T-helper 2 cell treated with Interferon-gamma antibody and Interleukin-4, amounts not matched to agents 5 μg/mL and 100 μg/mL, for 36 hours (primary cell): ENCODE data around the gene AUP1.
A peak's percentile ranks its signal among the peaks of the same experiment; 100 is the strongest.

ENCODE experiments used
- DNase-seq: peaks from one replicate; pipeline ENCODE4 v3.0.0; 2021; ENCODE audit warnings: low spot score
- H3K27ac Mint-ChIP-seq: one replicate; pipeline ENCODE4 v1.8.0; 2021; ENCODE audit warnings: mild to moderate bottlenecking, mixed read lengths
- H3K27me3 Mint-ChIP-seq: one replicate; pipeline ENCODE4 v1.8.0; 2021; ENCODE audit warnings: low read depth, mixed read lengths
- H3K36me3 Mint-ChIP-seq: one replicate; pipeline ENCODE4 v1.8.0; 2021; ENCODE audit warnings: low read depth, mixed read lengths
- H3K4me1 Mint-ChIP-seq: one replicate; pipeline ENCODE4 v1.8.0; 2021; ENCODE audit warnings: low read depth, mixed read lengths
- H3K4me3 Mint-ChIP-seq: one replicate; pipeline ENCODE4 v1.8.0; 2022; ENCODE audit warnings: mild to moderate bottlenecking, moderate library complexity, mixed read lengths
- H3K9me3 Mint-ChIP-seq: one replicate; pipeline ENCODE4 v1.8.0; 2021; ENCODE audit warnings: mixed read lengths

Gene AUP1, protein sequence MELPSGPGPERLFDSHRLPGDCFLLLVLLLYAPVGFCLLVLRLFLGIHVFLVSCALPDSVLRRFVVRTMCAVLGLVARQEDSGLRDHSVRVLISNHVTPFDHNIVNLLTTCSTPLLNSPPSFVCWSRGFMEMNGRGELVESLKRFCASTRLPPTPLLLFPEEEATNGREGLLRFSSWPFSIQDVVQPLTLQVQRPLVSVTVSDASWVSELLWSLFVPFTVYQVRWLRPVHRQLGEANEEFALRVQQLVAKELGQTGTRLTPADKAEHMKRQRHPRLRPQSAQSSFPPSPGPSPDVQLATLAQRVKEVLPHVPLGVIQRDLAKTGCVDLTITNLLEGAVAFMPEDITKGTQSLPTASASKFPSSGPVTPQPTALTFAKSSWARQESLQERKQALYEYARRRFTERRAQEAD

DNA sequence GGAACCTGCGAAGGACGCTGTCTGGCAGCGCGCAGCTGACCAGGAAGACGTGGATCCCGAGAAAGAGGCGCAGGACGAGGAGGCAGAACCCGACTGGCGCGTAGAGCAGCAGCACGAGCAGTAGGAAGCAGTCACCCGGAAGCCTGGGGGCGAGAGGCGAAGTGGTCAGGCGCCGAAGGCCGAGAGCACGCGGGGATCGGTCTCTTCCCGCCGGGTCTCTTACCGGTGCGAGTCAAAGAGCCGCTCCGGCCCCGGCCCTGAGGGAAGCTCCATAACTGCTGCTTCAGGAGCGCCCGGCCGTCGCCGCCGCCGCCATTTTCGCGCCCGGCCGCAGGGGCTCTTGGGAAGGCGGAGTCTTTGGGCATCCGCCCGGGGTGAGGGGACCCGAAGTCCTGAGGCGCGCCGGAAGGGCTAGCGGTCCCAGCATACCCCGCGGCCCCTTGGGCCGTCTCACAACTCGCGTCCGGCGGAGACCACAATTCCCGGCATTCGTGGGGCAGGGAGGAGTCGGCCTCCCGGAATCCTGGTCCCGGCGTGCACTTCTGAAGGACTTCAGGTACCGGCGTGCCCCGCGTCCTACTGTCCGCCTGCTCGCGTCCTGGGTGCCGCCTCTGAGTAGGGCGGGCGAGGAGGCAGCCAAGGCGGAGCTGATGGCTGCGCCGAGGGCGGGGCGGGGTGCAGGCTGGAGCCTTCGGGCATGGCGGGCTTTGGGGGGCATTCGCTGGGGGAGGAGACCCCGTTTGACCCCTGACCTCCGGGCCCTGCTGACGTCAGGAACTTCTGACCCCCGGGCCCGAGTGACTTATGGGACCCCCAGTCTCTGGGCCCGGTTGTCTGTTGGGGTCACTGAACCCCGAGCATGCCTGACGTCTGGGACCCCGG is at the start of gene AUP1, which contains the start of gene HTRA2:
Gene AUP1 (minus strand): TSS at position 350 of the 882 bp plus-strand sequence. CDS start 77 bp downstream, at position 273.
Gene HTRA2 (plus strand): TSS at position 577 of the 882 bp plus-strand sequence. CDS start 74 bp downstream, at position 651.
- H3K27ac Mint-ChIP-seq = peak within 1 kb of the TSS; percentile 94
- DNase-seq = peak; percentile 96
- peak within 1 kb of the TSS; percentile 98 for H3K4me3 Mint-ChIP-seq
- H3K4me1 Mint-ChIP-seq = peaks cover 38% of the 10 kb centered on the region
- H3K9me3 Mint-ChIP-seq = no peaks in the 10 kb centered on the region
- H3K36me3 Mint-ChIP-seq = peaks cover 60% of the 10 kb centered on the region
- no peaks in the 10 kb centered on the region for H3K27me3 Mint-ChIP-seq

DNA sequence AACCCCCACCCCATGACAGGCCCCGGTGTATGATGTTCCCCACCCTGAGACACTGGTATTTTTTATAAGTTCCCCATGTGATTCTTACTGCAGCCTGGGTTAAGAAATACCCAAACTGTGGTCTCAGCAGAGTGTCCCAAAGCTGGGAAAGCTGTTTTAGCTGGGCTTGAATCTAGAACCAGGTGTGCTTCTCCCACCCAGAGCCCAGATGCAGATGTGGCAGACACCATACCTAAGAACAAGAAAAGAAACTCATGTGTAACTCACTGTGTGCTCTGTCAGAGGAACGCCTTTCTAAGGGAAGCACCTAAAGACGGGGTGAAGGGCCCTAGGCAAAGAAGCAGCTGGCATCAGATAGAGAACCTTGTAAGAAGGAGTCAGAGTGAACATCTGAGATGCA is 48.9 kb upstream of the AUP1 start:
- H3K27me3 Mint-ChIP-seq = no peaks in the 10 kb centered on the region
- H3K36me3 Mint-ChIP-seq = no peaks in the 10 kb centered on the region
- peaks cover 6% of the 10 kb centered on the region for H3K9me3 Mint-ChIP-seq
- no peak for DNase-seq
- peak overlapping the region; percentile 53 for H3K27ac Mint-ChIP-seq
- peaks cover 59% of the 10 kb centered on the region for H3K4me1 Mint-ChIP-seq
- H3K4me3 Mint-ChIP-seq = no peak overlapping the region

DNA sequence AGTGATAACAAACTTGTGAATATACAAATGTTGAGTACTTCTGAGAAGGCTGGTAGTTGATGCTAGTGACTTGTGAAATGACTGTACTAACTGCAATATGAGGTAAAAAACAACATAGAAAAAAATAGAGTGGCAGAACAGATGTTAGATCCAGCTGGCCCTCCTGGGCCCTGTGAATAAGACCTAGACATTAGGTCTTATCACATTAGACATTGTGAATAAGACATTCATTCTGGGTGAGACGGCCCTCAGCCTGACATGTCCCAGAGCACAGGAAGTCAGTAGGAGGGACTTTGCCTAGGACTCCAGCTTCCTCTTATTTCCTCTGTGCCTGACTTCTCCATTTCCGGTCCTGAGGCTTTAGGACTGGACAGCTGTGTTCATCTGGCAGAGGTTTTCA is 47.9 kb upstream of the AUP1 start:
- no peaks in the 10 kb centered on the region for H3K27me3 Mint-ChIP-seq
- H3K4me3 Mint-ChIP-seq = peak overlapping the region; percentile 3
- H3K27ac Mint-ChIP-seq = peak overlapping the region; percentile 55

GRCh38 chr2:74576863-74577229 is 47.3 kb upstream of the AUP1 start:
- peaks cover 57% of the 10 kb centered on the region for H3K4me1 Mint-ChIP-seq
- no peaks in the 10 kb centered on the region for H3K27me3 Mint-ChIP-seq
- H3K9me3 Mint-ChIP-seq = peaks cover 6% of the 10 kb centered on the region
- H3K36me3 Mint-ChIP-seq = no peaks in the 10 kb centered on the region
- H3K4me3 Mint-ChIP-seq = no peak overlapping the region
- H3K27ac Mint-ChIP-seq = peak overlapping the region; percentile 9
- DNase-seq = no peak

More for the DNA sequence above, 47.9 kb upstream of the AUP1 start:
- H3K36me3 Mint-ChIP-seq = no peaks in the 10 kb centered on the region
- H3K9me3 Mint-ChIP-seq = peaks cover 6% of the 10 kb centered on the region
- peaks cover 57% of the 10 kb centered on the region for H3K4me1 Mint-ChIP-seq
- no peak for DNase-seq

- DNase-seq = no peak
- H3K27ac Mint-ChIP-seq = peak overlapping the region; percentile 9
- H3K4me1 Mint-ChIP-seq = peaks cover 57% of the 10 kb centered on the region
- no peaks in the 10 kb centered on the region for H3K27me3 Mint-ChIP-seq
- H3K4me3 Mint-ChIP-seq = no peak overlapping the region
- H3K36me3 Mint-ChIP-seq = no peaks in the 10 kb centered on the region
- H3K9me3 Mint-ChIP-seq = peaks cover 6% of the 10 kb centered on the region
Observed at GRCh38 chr2:74576211-74576862, 46.8 kb upstream of the AUP1 start.

DNA sequence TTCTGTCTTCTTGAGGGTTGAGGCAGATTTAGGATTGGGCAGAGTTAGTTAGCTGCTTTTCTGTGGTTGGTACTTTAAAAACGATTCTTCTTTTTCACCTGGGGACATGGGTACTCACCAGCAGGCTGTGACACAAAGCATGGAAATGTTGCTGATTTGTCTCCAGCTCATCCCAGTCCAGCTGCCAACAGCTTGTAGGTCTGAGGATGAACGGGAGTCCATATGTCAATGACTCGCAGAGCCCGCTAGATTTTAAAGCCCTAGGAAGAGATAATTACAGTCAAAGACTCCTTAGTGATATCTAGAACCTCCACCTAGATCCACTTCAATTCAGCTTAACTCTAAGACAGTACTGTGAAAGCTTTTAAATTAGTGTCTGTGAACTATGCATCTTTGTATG is 45.8 kb upstream of the AUP1 start:
- DNase-seq = no peak
- Mint-ChIP-seq H3K4me1 (peaks cover 56% of the 10 kb centered on the region), H3K27me3 (no peaks in the 10 kb centered on the region), H3K4me3 (no peak overlapping the region), H3K9me3 (peaks cover 6% of the 10 kb centered on the region), H3K36me3 (no peaks in the 10 kb centered on the region), H3K27ac (no peak overlapping the region)

- Mint-ChIP-seq H3K4me3 (peak overlapping the region; percentile 74), H3K4me1 (peaks cover 54% of the 10 kb centered on the region), H3K27me3 (no peaks in the 10 kb centered on the region), H3K36me3 (no peaks in the 10 kb centered on the region), H3K9me3 (peaks cover 6% of the 10 kb centered on the region), H3K27ac (peak overlapping the region; percentile 76)
- peak; percentile 51 for DNase-seq
Observed at GRCh38 chr2:74573747-74574562, 44.4 kb upstream of the AUP1 start.

GRCh38 chr2:74572178-74572925 is 42.8 kb upstream of the AUP1 start:
- Mint-ChIP-seq H3K36me3 (no peaks in the 10 kb centered on the region), H3K9me3 (peaks cover 6% of the 10 kb centered on the region), H3K4me3 (no peak overlapping the region), H3K27ac (no peak overlapping the region), H3K4me1 (peaks cover 52% of the 10 kb centered on the region), H3K27me3 (no peaks in the 10 kb centered on the region)
- no peak for DNase-seq

DNA sequence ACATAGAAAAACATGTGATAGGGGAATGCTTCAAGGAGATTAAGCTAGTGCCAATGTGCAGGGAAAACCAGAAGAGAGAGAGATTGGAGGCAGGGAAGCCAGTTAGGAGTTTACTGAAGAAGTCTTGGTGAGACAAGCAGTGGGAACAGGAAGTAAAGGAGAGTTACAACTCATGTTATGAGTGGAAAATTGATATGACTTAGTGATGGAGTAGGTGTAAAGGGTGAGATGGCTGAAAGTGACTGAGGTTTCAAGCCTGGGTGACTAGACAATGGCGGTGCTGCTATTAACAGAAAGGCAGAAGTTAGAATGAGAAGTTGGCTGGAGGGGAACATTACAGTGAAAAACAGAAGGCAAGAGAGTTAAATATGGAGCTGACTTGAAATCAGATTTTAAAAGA is 41.6 kb upstream of the AUP1 start:
- peak; percentile 38 for DNase-seq
- H3K9me3 Mint-ChIP-seq = peaks cover 6% of the 10 kb centered on the region
- H3K27ac Mint-ChIP-seq = no peak overlapping the region
- no peaks in the 10 kb centered on the region for H3K36me3 Mint-ChIP-seq
- H3K27me3 Mint-ChIP-seq = no peaks in the 10 kb centered on the region
- H3K4me3 Mint-ChIP-seq = no peak overlapping the region
- peaks cover 47% of the 10 kb centered on the region for H3K4me1 Mint-ChIP-seq

DNA sequence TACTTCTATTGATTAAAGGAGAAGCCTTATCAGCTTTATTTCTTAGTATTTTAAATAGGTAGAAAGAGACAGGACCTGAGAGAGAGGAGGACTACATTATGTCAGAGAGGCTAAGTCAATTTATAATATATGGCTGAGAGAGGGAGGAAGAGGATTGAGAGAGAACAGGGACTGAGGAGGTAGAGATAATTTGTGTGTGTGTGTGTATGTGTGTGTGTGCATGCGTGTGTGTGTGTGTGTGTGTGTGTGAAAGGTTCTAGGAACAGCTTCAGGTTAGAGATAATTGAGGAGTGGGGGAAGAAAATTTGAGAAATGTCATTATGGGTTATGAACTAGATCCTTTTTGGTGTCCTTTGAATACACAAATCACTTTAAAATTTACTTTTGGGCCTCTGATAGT is 40.2 kb upstream of the AUP1 start:
- peaks cover 40% of the 10 kb centered on the region for H3K4me1 Mint-ChIP-seq
- no peak for DNase-seq
- peaks cover 6% of the 10 kb centered on the region for H3K9me3 Mint-ChIP-seq
- H3K4me3 Mint-ChIP-seq = no peak overlapping the region
- no peaks in the 10 kb centered on the region for H3K27me3 Mint-ChIP-seq
- H3K36me3 Mint-ChIP-seq = no peaks in the 10 kb centered on the region
- no peak overlapping the region for H3K27ac Mint-ChIP-seq

DNA sequence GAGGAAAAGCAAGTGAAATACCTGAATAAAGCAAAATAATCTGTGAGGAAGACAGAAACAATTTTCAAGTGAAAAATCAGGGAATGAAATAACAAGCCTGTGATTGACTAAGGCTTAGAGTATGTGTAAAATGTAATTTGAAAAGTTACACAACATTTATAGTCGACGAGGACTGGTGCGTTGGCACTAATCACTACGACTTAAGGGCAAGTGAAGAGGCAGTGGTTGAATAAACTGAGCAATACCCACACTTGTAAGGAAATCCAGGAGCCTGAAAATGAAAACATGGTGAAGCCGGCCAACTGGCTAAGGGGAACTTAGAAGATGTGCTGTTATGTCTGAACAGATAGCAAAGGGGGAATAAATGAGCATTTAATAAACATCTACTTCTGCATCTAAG is 38.4 kb upstream of the AUP1 start:
- Mint-ChIP-seq H3K36me3 (no peaks in the 10 kb centered on the region), H3K27me3 (no peaks in the 10 kb centered on the region), H3K27ac (no peak overlapping the region), H3K4me1 (peaks cover 27% of the 10 kb centered on the region), H3K9me3 (no peaks in the 10 kb centered on the region), H3K4me3 (no peak overlapping the region)
- DNase-seq = no peak

- Mint-ChIP-seq H3K4me1 (peaks cover 38% of the 10 kb centered on the region), H3K36me3 (peaks cover 2% of the 10 kb centered on the region), H3K9me3 (no peaks in the 10 kb centered on the region), H3K27me3 (no peaks in the 10 kb centered on the region), H3K27ac (peak overlapping the region; percentile 41), H3K4me3 (no peak overlapping the region)
- no peak for DNase-seq
Observed at GRCh38 chr2:74566754-74567085, 37.2 kb upstream of the AUP1 start.
